K562 (cell line): ENCODE measurements around the gene ERAL1. TPM values are rescaled to one million over a fixed set of nuclear protein-coding genes. Genes with fewer than 3 reads are reported as not detected.

Source experiments
- CAMTA2 ChIP-seq: fragments of 250-450 bp; sonication (Bioruptor Pico); conservative IDR thresholded peaks from 2 replicates; pipeline ENCODE4 v1.5.1; 2022
- DNMT1 ChIP-seq: fragments of 450-650 bp; IDR thresholded peaks from 2 replicates; pipeline ENCODE4 v1.6.1; 2016; ENCODE audit warnings: antibody characterized with exemption, mild to moderate bottlenecking
- PRPF4 ChIP-seq: fragments of 200-400 bp; formaldehyde crosslinking; IDR thresholded peaks from one replicate; pipeline ENCODE4 v1.6.1; 2017; ENCODE audit warnings: low read length, low read depth, mild to moderate bottlenecking; ENCODE audit not compliant: insufficient read depth, poor library complexity, severe bottlenecking
- RBFOX2 ChIP-seq: fragments of 200-400 bp; formaldehyde crosslinking; IDR thresholded peaks from 2 replicates; pipeline ENCODE4 v1.6.1; 2017; ENCODE audit warnings: low read depth, mild to moderate bottlenecking, low read length, moderate library complexity
- SP2 ChIP-seq: IDR thresholded peaks from 2 replicates; pipeline ENCODE4 v1.6.1; 2011; ENCODE audit warnings: mild to moderate bottlenecking, low read depth, low read length, moderate library complexity; ENCODE audit not compliant: poor library complexity, severe bottlenecking; ENCODE audit errors: extremely low read depth
- TCF3 ChIP-seq: sonication (generic); formaldehyde crosslinking; IDR thresholded peaks from 2 replicates; pipeline ENCODE4 v1.4.0; 2020; ENCODE audit warnings: mild to moderate bottlenecking, missing genetic modification reagents
- ZNF121 ChIP-seq: sonication (generic); formaldehyde crosslinking; conservative IDR thresholded peaks from 2 replicates; pipeline ENCODE4 v1.8.0; 2022; ENCODE audit warnings: missing genetic modification reagents
- ZNF239 ChIP-seq: fragments of 250-450 bp; sonication (Bioruptor Pico); IDR thresholded peaks from 2 replicates; pipeline ENCODE4 v1.4.0; 2020; ENCODE audit warnings: mild to moderate bottlenecking
- polyA plus RNA-seq, 8 experiments: library from polyadenylated mRNA; depleted of rRNA in 4 of 8; stranded (reverse) in 5 of 8; unstranded in 3 of 8; fragments of >200 nt; fragmentation: Nextera tagmentation in 2 of 8; fragmentation: Illumina TruSeq in 1 of 8; extraction: Ambion mirVana in 2 of 8; extraction: Trizol in 1 of 8; gene quantifications; 2 replicates each; pipeline versions ENCODE4 v1.2.1 to v1.2.3, GENCODE V29; 2011 to 2014; ENCODE audit warnings: inconsistent platforms in 1 of 8, missing spikeins in 1 of 8
- total RNA-seq, 7 experiments: library from RNA; depleted of rRNA in 6 of 7; stranded (reverse); fragments of >200 nt in 6 of 7; fragmentation: Illumina TruSeq in 2 of 7; extraction: Trizol in 2 of 7; gene quantifications; 2 replicates each; pipeline versions ENCODE4 v1.2.1 to v1.2.3, GENCODE V29; 2011 to 2021; ENCODE audit warnings: low replicate concordance in 1 of 7
- TF ChIP-seq, protein P1 (sequence below), 2 experiments: fragments of 150-350 bp in 1 of 2; IDR thresholded peaks; 2 replicates each; pipeline ENCODE4 v1.6.1; 2012 to 2016; ENCODE audit warnings: low read depth in 2 of 2, low read length in 2 of 2, mild to moderate bottlenecking in 1 of 2, moderate library complexity in 1 of 2
- TF ChIP-seq, protein P2 (sequence below): fragments of 150-350 bp; IDR thresholded peaks from 2 replicates; pipeline ENCODE4 v1.6.1; 2014; ENCODE audit warnings: low read depth, mild to moderate bottlenecking, low read length, borderline replicate concordance
- TF ChIP-seq, protein P3 (sequence below): fragments of 450-650 bp; formaldehyde crosslinking; IDR thresholded peaks from 2 replicates; pipeline ENCODE4 v1.4.0; 2022; ENCODE audit warnings: missing genetic modification characterization
- TF ChIP-seq, protein P4 (sequence below): IDR thresholded peaks from 2 replicates; pipeline ENCODE4 v1.6.1; 2016; ENCODE audit warnings: missing genetic modification characterization, missing compliant biosample characterization
- TF ChIP-seq, protein P5 (sequence below): sonication (generic); formaldehyde crosslinking; IDR thresholded peaks from 2 replicates; pipeline ENCODE4 v1.4.0; 2020; ENCODE audit warnings: mild to moderate bottlenecking, missing genetic modification reagents

Gene ERAL1
- total and polyA plus RNA-seq, 9 of the 15 experiments (the other 6 are each of a cell fraction or from before 2014, with no cell fraction given), result 37.5 to 351 (median 106) TPM

DNA sequence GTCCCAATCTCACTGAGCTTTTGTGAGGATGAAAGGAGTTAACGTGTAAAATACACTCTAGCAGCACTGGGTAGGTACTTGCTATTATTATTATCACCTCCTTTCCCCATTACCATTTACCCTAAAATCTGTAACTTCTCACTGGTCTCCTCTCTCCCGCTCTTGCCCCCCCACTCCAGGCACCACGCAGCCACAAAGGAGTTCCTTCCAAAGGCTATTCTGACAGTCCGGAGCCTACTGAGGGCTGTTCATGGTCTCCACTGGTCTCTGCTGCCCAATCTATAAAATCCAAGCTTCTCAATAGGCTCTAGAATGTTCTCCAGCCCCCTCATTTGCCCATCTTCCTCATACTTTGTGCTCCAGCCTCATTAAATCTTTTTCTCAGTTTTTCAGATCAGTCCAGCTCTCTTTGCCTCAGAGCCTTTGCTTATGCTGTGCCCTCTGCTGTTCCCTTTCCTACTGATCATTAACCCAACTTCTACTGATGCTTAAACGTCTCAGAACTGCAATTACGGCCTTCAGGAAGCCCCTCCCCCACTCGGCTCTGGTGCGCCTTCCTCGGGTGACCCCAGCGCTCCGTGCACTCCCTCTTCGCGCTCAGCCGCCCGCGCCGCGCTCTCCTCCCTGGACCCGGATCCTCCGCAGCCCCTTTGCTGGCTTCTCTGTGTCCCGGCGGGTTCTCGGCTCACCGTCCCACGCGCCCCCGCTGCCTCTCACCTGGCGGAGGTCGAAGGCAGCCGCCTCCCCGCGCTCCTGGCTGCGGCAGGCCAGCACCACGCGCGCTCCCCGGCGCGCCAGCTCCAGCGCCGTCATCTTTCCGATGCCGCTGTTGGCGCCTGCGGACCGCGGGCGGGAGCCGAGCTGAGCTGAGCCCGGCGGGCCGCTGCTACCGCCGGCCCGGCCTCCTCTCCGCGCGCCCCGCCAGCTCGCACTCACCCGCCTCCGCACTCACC, 47.3 kb downstream of the ERAL1 start (continued):
- TF ChIP-seq, protein P1, sequence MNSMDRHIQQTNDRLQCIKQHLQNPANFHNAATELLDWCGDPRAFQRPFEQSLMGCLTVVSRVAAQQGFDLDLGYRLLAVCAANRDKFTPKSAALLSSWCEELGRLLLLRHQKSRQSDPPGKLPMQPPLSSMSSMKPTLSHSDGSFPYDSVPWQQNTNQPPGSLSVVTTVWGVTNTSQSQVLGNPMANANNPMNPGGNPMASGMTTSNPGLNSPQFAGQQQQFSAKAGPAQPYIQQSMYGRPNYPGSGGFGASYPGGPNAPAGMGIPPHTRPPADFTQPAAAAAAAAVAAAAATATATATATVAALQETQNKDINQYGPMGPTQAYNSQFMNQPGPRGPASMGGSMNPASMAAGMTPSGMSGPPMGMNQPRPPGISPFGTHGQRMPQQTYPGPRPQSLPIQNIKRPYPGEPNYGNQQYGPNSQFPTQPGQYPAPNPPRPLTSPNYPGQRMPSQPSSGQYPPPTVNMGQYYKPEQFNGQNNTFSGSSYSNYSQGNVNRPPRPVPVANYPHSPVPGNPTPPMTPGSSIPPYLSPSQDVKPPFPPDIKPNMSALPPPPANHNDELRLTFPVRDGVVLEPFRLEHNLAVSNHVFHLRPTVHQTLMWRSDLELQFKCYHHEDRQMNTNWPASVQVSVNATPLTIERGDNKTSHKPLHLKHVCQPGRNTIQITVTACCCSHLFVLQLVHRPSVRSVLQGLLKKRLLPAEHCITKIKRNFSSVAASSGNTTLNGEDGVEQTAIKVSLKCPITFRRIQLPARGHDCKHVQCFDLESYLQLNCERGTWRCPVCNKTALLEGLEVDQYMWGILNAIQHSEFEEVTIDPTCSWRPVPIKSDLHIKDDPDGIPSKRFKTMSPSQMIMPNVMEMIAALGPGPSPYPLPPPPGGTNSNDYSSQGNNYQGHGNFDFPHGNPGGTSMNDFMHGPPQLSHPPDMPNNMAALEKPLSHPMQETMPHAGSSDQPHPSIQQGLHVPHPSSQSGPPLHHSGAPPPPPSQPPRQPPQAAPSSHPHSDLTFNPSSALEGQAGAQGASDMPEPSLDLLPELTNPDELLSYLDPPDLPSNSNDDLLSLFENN (IDR thresholded peaks at IDR 0.05; ENCODE audit: low read depth in 2 of 2, low read length in 2 of 2), result no peak
- TF ChIP-seq ZNF121 (CRISPR knock-in tag), result no peak; the same call in 1 of the 2 replicates
- TF ChIP-seq PRPF4, result no peak
- no peak for TF ChIP-seq RBFOX2
- TF ChIP-seq CAMTA2 (CRISPR knock-in tag), result no peak
- no peak for TF ChIP-seq ZNF239 (CRISPR knock-in tag)
- TF ChIP-seq, protein P2, sequence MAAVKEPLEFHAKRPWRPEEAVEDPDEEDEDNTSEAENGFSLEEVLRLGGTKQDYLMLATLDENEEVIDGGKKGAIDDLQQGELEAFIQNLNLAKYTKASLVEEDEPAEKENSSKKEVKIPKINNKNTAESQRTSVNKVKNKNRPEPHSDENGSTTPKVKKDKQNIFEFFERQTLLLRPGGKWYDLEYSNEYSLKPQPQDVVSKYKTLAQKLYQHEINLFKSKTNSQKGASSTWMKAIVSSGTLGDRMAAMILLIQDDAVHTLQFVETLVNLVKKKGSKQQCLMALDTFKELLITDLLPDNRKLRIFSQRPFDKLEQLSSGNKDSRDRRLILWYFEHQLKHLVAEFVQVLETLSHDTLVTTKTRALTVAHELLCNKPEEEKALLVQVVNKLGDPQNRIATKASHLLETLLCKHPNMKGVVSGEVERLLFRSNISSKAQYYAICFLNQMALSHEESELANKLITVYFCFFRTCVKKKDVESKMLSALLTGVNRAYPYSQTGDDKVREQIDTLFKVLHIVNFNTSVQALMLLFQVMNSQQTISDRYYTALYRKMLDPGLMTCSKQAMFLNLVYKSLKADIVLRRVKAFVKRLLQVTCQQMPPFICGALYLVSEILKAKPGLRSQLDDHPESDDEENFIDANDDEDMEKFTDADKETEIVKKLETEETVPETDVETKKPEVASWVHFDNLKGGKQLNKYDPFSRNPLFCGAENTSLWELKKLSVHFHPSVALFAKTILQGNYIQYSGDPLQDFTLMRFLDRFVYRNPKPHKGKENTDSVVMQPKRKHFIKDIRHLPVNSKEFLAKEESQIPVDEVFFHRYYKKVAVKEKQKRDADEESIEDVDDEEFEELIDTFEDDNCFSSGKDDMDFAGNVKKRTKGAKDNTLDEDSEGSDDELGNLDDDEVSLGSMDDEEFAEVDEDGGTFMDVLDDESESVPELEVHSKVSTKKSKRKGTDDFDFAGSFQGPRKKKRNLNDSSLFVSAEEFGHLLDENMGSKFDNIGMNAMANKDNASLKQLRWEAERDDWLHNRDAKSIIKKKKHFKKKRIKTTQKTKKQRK, result no peak
- TF ChIP-seq, protein P3, sequence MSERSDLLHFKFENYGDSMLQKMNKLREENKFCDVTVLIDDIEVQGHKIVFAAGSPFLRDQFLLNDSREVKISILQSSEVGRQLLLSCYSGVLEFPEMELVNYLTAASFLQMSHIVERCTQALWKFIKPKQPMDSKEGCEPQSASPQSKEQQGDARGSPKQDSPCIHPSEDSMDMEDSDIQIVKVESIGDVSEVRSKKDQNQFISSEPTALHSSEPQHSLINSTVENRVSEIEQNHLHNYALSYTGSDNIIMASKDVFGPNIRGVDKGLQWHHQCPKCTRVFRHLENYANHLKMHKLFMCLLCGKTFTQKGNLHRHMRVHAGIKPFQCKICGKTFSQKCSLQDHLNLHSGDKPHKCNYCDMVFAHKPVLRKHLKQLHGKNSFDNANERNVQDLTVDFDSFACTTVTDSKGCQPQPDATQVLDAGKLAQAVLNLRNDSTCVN, result peak; percentile 50; the same call in 1 of the 2 replicates
- no peak for TF ChIP-seq TCF3 (CRISPR knock-in tag)
- no peak for TF ChIP-seq DNMT1
- TF ChIP-seq, protein P4, sequence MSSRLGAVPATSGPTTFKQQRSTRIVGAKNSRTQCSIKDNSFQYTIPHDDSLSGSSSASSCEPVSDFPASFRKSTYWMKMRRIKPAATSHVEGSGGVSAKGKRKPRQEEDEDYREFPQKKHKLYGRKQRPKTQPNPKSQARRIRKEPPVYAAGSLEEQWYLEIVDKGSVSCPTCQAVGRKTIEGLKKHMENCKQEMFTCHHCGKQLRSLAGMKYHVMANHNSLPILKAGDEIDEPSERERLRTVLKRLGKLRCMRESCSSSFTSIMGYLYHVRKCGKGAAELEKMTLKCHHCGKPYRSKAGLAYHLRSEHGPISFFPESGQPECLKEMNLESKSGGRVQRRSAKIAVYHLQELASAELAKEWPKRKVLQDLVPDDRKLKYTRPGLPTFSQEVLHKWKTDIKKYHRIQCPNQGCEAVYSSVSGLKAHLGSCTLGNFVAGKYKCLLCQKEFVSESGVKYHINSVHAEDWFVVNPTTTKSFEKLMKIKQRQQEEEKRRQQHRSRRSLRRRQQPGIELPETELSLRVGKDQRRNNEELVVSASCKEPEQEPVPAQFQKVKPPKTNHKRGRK (tag), result no peak
- TF ChIP-seq, protein P5, sequence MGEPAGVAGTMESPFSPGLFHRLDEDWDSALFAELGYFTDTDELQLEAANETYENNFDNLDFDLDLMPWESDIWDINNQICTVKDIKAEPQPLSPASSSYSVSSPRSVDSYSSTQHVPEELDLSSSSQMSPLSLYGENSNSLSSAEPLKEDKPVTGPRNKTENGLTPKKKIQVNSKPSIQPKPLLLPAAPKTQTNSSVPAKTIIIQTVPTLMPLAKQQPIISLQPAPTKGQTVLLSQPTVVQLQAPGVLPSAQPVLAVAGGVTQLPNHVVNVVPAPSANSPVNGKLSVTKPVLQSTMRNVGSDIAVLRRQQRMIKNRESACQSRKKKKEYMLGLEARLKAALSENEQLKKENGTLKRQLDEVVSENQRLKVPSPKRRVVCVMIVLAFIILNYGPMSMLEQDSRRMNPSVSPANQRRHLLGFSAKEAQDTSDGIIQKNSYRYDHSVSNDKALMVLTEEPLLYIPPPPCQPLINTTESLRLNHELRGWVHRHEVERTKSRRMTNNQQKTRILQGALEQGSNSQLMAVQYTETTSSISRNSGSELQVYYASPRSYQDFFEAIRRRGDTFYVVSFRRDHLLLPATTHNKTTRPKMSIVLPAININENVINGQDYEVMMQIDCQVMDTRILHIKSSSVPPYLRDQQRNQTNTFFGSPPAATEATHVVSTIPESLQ (CRISPR knock-in tag), result 0 out of 2 replicates have a peak, but pooled peaks have one; percentile 10
- TF ChIP-seq SP2, result no peak
